Astrocyte of the spinal cord (primary cell): Measurements from ENCODE around the gene RPS6KL1.
A peak's percentile ranks its signal among the peaks of the same experiment; 100 is the strongest.

Experiments used
- DNase-seq: peaks from one replicate; pipeline ENCODE4 v3.0.0; 2011; ENCODE audit warnings: low read depth, low spot score
- H3K4me3 ChIP-seq: 2 replicates; pipeline ENCODE4 v1.5.1; 2011; ENCODE audit warnings: low read depth, mild to moderate bottlenecking, low read length, moderate library complexity
- CTCF ChIP-seq: IDR thresholded peaks from 2 replicates; pipeline ENCODE4 v1.5.1; 2012; ENCODE audit warnings: low read depth, mild to moderate bottlenecking, low read length, inconsistent platforms
- in situ Hi-C: cut with HindIII; loops from 2 replicates; pipeline ENCODE4 v1.10.0; 2017; ENCODE audit warnings: low sequenced_read_pairs

RPS6KL1 gene

GRCh38 chr14:74956027-74956279 lies 32.9 kb upstream of the RPS6KL1 start:
- DNase-seq = no peak
- in situ Hi-C loops = no loop called here
- no peak for TF ChIP-seq CTCF
- no peak overlapping the region for H3K4me3 ChIP-seq

- H3K4me3 ChIP-seq = peak within 1 kb of the TSS; percentile 59
- TF ChIP-seq CTCF = no peak
- DNase-seq = peak; percentile 30
- in situ Hi-C loops = no loop called here
These were observed 32.4 kb upstream of the RPS6KL1 start, which contains the start of gene PGF for GRCh38 chr14:74955229-74956026. TSS of gene PGF (minus strand) at chr14:74955597. CDS start at chr14:74955242, 355 bp downstream.

DNA sequence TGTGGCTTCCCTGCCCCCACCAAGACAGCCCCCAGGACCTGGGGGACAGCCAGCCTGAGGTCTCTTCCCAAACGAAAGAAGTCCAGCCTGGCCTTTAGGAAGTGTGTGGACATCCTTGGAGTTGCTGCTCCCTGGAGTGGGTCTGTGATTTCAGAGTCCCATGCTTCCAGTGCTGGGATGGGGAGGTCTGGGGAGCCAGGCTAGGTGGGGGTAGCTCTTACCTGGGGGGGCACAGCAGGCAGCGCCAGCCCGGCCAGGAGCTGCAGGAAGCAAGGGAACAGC lies 31.8 kb upstream of the RPS6KL1 start:
- DNase-seq = no peak
- no peak for TF ChIP-seq CTCF
- in situ Hi-C loops = no loop called here
- peak overlapping the region; percentile 59 for H3K4me3 ChIP-seq

GRCh38 chr14:74954232-74954946 lies 31.3 kb upstream of the RPS6KL1 start:
- H3K4me3 ChIP-seq = peak overlapping the region; percentile 59
- DNase-seq = no peak
- in situ Hi-C loops = no loop called here
- no peak for TF ChIP-seq CTCF

DNA sequence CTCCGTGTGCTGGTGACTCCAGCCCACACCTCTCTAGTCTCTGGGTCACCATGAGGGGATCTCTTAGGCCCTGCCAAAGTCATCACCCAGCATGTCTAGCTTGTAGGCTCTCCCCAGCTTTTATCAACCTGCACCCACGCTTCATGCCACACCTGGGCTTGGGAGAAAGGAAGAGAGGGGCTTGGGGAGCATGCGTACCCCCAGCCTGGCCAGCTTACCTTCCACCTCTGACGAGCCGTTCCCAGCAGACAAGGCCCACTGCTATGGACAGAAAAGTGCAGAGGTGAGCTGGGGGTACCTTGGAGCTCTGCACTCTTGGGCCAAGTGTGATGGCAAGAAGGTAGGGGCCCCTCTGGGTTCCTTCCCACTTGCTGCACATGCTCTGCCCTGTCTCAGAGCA lies 30.6 kb upstream of the RPS6KL1 start:
- in situ Hi-C loops = no loop called here
- TF ChIP-seq CTCF = no peak
- DNase-seq = no peak
- H3K4me3 ChIP-seq = peak overlapping the region; percentile 59

GRCh38 chr14:74952697-74953484 lies 29.8 kb upstream of the RPS6KL1 start:
- DNase-seq = no peak
- no peak for TF ChIP-seq CTCF

More at GRCh38 chr14:74952697-74953484, 29.8 kb upstream of the RPS6KL1 start:
- H3K4me3 ChIP-seq = no peak overlapping the region
- in situ Hi-C loops = no loop called here
